HTR-8/SVneo (cell line): ENCODE results near the gene FAM186B.

Experiments
- DNase-seq: peaks from one replicate; pipeline ENCODE4 v3.0.0; 2011; ENCODE audit warnings: low spot score, mixed read lengths; ENCODE audit not compliant: insufficient read length
- FAIRE-seq: peaks from 2 replicates; lab custom pipeline; 2011; peaks lifted over from hg19 to GRCh38; lab: Jason Lieb, UNC

The FAM186B gene

DNA sequence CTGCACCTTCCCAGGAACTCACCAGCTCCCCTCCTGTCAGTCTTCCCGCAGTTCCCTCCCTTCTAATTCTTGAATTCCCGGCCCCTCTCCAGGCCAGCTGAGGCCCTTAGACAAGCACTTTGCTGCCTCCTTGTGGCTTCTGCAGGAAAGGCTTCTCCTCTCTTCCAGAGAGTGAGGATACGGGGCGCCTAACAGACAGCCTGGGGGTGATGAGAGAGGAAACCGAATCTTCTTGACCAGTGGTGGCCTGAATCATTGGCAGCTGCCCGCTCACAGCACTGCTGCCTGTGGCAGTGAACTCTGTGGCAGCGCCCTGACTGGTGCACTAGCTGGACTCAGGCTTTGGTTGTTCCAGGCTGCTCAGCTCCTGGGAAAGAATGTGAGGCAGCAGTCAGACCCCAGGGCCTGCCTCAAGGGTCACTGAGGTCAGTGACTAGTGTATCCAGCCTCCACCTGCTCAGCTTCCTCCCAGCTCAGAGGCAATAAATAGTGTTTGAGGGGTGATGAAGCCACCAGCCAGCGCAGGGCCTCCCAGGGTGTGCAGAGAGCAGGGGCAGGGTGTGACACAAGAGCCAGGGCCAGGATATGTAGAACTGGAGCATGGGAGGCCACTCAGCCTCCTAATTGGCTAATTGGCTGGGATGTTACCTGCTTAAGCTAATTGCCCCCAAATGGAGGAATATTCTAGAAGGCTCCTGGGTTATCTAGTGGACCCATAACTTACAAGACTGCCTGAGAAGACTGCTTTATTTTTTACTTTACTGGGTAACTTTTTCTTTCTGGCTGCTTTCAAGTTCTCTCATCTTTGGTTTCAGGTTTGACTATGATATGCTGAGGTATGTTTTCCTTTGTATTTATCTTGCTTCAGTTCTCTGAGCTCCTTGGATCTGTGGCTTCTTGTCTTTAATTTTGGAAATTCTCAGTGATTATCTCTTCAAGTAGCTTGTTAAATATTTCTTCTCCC lies 24.6 kb downstream of the FAM186B start:
- no peak for FAIRE-seq
- peak; percentile 90 for DNase-seq

DNA sequence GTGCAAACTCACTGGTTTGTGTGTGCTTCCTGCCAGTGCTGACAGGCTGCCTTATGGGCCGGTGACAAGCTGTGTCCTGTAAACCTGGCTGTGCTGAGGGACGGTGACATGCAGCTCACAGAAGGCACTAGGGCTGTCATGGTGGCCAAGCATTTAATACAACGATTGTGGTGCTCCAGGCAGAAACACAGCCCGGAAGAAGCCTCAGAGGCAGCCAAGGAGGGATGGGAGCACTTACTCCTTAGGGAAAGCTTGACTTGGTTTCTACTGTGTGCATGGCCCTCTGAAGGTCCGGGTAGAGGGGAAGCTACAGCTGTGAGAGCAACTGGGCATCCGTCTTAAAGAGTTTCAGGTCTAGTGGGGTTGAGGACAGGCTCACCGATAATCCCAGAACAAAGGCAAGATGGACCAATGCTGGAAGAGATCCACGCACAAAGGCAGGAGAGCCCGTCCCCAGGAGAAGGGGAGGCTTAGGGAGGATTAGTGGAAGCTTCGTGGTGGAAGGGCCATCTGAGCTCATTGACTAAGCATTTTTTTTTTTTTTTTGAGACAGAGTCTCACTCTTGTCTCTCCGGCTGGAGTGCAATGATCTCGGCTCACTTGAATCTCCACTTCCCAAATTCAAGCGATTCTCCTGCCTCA lies 26.8 kb downstream of the FAM186B start:
- no peak for DNase-seq
- FAIRE-seq = no peak

DNA sequence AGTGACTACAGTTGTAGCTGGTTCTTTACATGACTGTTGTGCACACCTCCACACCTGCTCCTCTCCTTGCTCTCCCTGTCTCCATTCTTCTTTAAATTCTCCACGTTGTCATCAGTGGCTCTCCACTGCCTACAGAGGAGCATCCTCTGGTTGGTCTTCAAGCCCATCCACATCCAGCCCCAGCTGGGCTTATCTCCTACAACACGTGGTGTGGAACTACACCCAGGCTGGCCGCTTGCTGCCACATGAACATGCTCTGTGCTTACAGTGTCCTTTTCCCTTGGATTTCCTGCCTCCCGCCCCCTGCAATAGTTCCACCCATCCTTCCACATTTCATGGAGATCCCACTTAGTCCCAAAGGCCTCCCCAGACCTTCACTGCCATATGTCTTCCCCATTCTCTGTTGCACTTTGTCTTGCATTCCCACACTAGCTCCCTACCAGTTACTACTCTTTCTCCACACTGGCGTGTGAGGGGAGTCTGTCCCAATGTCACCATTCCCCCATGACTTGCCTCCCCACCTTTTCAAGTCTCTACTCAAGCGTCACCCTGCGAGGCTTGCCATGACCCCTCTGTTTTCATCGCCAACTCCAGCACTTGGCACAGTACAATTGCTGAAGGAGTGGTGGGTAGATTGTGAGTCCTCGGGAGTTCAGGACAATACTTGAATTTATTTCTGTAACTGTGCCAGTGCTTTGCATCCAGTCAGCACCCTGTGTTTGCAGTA lies 27.7 kb downstream of the FAM186B start:
- FAIRE-seq = no peak
- DNase-seq = no peak

GRCh38 chr12:49568442-49569162 lies 36.8 kb downstream of the FAM186B start:
- DNase-seq = no peak
- FAIRE-seq = no peak

DNA sequence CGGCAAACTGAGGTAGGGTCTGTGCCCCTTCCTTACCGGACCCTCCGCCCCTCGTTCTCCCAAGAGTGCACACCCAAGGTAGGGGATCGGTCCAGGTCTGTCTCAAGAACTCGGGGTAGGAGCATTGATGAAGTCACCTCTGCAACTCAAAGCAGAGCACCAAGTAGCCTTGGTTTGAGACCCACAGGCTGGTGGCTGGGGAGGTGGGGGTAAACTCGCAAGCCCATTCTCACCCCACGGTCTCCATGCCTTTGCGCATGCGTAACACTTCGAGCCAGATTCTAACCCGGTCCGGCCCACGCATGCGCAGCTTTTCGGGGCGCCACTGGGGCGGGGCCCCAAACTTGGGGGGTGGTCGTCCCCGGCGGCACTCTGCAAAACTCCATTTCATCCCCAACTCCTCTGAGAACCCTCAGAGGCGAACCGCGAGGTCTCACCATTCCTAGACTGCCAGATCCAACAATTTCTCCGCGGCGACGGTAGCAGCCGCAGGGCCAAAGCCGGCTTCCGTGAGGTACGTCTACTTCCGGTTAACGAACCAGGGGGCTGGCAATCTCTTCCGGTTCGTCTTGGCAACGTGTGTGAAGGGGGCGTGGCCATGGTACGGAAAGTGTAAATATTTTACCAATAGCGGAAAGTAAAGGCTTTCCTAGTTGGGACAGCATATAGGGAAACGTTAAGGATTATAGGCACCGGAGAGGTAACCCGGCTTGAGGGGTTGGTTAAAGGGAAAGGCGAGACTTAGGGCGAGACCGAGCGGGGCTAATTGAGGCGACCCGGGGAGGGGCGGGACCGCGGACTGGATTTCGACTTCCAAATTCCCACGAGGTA lies 37.6 kb downstream of the FAM186B start, which contains the start of gene MCRS1:
Gene MCRS1, minus strand, starts transcription at position 532 of the 831 bp plus-strand sequence. CDS start 1,411 bp downstream, outside the sequence.
- FAIRE-seq (peak; percentile 72), DNase-seq (peak; percentile 98)

- DNase-seq (no peak), FAIRE-seq (no peak)
Measured at GRCh38 chr12:49567302-49567610, 38.2 kb downstream of the FAM186B start.

GRCh38 chr12:49566361-49566760 lies 39.1 kb downstream of the FAM186B start:
- FAIRE-seq (no peak), DNase-seq (no peak)

DNA sequence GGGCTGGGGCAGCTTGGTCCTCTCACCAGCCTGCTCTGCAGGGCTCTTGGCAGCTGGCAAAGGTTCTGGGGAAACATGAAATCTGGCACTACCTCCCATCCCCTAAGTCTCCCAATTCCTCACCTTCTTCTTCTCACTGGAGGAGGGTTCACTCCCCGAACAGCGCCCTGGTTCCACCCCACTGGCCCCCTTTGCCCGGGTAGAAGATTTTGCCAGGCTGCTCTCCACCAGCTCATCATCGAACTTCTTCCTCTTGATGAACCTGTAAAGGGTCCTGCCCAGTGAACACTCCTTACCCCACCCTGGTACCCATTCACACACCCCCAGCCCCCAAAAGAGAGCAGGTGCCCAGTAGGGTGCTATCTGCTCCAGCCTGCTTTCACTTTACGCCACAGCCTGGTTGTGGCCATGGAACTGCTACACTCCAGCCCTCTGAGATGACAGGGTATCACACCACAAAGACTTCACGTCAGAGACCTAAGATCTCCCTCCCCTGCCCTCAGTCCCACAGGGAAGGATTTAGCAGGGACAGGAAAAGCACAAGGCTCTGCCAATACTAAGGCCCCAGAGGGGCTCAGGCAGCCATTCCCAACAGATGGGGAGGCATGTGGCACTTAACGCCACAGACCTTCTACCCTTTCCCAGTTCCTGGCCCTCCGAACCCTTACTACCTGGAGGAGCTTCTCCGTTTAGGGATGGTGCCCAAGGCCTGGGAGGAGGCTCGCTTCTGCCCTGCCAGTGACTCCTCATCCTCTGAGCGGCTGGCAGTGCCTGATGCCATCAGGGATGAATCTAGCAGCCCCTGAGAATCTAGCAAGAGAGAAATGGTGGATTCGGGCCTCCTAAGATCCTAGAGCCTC lies 39.8 kb downstream of the FAM186B start:
- FAIRE-seq = no peak
- no peak for DNase-seq

GRCh38 chr12:49564686-49565405 lies 40.6 kb downstream of the FAM186B start:
- no peak for FAIRE-seq

GRCh38 chr12:49563951-49564685 lies 41.3 kb downstream of the FAM186B start:
- DNase-seq (no peak), FAIRE-seq (no peak)

More at GRCh38 chr12:49564686-49565405, 40.6 kb downstream of the FAM186B start:
- no peak for DNase-seq

DNA sequence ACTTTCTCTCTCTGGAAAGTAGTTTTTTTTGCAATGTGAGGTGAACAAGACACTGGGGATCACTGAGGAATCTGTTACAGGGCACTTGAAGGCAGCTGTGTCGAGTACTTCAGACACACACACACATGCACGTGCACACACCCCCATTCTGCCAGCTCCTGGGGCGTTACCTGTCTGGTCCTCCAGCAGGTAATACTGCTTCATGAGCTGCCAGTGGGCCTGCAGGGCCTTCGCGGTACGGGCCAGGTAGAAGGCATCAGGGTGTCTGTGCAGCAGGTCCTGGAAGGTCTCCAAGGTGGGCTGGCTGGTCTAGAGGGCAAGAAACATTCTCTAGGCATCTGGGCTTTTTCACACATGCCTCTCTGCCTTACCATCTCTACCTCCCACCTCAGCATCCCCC lies 42.6 kb downstream of the FAM186B start:
- no peak for DNase-seq
- no peak for FAIRE-seq

- FAIRE-seq (no peak), DNase-seq (no peak)
Measured at GRCh38 chr12:49562233-49562632, 43.2 kb downstream of the FAM186B start.

- DNase-seq (no peak), FAIRE-seq (no peak)
Measured at GRCh38 chr12:49560695-49561094, 44.7 kb downstream of the FAM186B start.

DNA sequence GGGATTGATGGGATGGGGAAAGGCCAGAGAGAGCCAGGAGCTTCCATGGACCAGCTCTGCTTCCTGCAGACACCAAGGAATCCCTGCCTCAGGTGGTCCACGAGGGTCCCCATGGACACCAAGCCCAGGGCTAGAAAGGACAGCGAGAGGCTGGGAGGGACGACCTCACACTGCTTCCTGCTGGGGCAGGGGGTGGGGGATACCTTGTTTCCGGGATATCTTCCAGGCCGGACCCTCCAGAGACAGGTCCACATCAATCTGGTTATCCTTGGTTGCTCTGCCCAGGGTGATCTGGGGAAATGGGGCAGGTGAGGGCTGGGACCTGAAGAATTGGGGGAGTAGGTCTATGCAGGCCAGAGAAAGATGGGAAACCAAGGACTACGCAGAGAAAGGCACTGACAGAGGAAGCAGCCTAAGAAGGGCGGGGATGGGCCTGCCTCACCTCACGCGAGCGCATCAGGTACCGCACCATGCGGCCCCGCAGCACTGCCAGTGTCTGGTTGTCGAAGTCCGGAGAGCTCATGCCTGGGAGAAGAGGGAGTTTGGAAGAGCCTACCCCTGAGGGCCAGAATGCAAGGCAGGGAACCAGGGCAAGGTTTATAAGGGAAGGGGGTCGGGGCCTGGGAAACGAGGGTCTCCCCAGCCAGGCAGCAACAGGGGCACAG lies 46.3 kb downstream of the FAM186B start:
- DNase-seq (no peak), FAIRE-seq (no peak)

- no peak for FAIRE-seq
- no peak for DNase-seq
Measured at GRCh38 chr12:49558526-49558925, 46.9 kb downstream of the FAM186B start.

- DNase-seq (no peak), FAIRE-seq (no peak)
Measured at GRCh38 chr12:49557917-49558215, 47.6 kb downstream of the FAM186B start.
